PC-3 (cell line): ENCODE data around the gene ALG12. TPM values are rescaled to one million over a fixed set of nuclear protein-coding genes. Genes with fewer than 3 reads are reported as not detected.

Experiments used
- ATAC-seq: fragments of 200-7000 bp; cut with Tn5 transposase; 2 replicates; pipeline ENCODE4 v1.9.1; 2020; ENCODE audit warnings: mild to moderate bottlenecking, moderate library complexity
- BruUV-seq: library from RNA; stranded (reverse); fragments of 400-500 nt; replicated peaks from 2 replicates; lab custom pipeline; 2021; lab: Mats Ljungman, UMichigan
- CTCF ChIA-PET: fragments of 300-600 bp; sonication (Branson Sonifier 250); formaldehyde crosslinking; loops from one replicate; lab custom pipeline; 2022; ENCODE audit warnings: antibody characterized with exemption; lab: Charles Lee
- POLR2A ChIA-PET: fragments of 300-600 bp; sonication (Branson Sonifier 250); formaldehyde crosslinking; loops from one replicate; lab custom pipeline; 2022; ENCODE audit warnings: antibody characterized with exemption; ENCODE audit not compliant: unreplicated experiment; lab: Charles Lee
- DNase-seq: peaks from one replicate; pipeline ENCODE4 v3.0.0-alpha.2; 2015
- H2AFZ ChIP-seq: fragments of 300-600 bp; sonication (generic); 2 replicates; pipeline ENCODE4 v1.6.0; 2016; ENCODE audit warnings: antibody characterized with exemption, low read length
- H3F3A ChIP-seq: fragments of 300-600 bp; sonication (generic); one replicate; pipeline ENCODE4 v1.6.0; 2017; ENCODE audit warnings: antibody characterized with exemption, low read length, control low read depth, mild to moderate bottlenecking; ENCODE audit not compliant: unreplicated experiment
- H3K27ac ChIP-seq: fragments of 300-600 bp; sonication (generic); 2 replicates; pipeline ENCODE4 v1.5.1; 2016; ENCODE audit warnings: mild to moderate bottlenecking, low read length
- H3K27me3 ChIP-seq: fragments of 300-600 bp; sonication (generic); 2 replicates; pipeline ENCODE4 v1.6.1; 2016; ENCODE audit warnings: low read length, mixed read lengths
- H3K36me3 ChIP-seq: fragments of 300-600 bp; sonication (generic); 2 replicates; pipeline ENCODE4 v1.6.1; 2016; ENCODE audit warnings: low read depth, mixed run types, low read length, mixed read lengths
- H3K4me1 ChIP-seq: fragments of 300-600 bp; sonication (generic); 2 replicates; pipeline ENCODE4 v1.5.1; 2016; ENCODE audit warnings: low read length; ENCODE audit not compliant: insufficient read depth
- H3K4me2 ChIP-seq: fragments of 300-600 bp; sonication (generic); 2 replicates; pipeline ENCODE4 v1.6.0; 2016; ENCODE audit warnings: low read length
- H3K4me3 ChIP-seq: fragments of 300-600 bp; sonication (generic); 2 replicates; pipeline ENCODE4 v1.5.1; 2016; ENCODE audit warnings: mild to moderate bottlenecking, low read length, mixed read lengths
- H3K79me2 ChIP-seq: fragments of 300-600 bp; sonication (generic); 2 replicates; pipeline ENCODE4 v1.6.1; 2017; ENCODE audit warnings: low read length, mixed read lengths
- H3K9ac ChIP-seq: fragments of 300-600 bp; sonication (generic); 2 replicates; pipeline ENCODE4 v1.6.0; 2016; ENCODE audit warnings: mild to moderate bottlenecking, low read length
- H3K9me2 ChIP-seq: fragments of 300-600 bp; sonication (generic); replicated peaks from 2 replicates; pipeline ENCODE4 v1.6.1; 2016; ENCODE audit warnings: mixed run types, low read length, mixed read lengths
- H3K9me3 ChIP-seq: fragments of 300-600 bp; sonication (generic); 2 replicates; pipeline ENCODE4 v1.6.1; 2016; ENCODE audit warnings: low read length, mixed read lengths
- H4K20me1 ChIP-seq: fragments of 300-600 bp; sonication (generic); 2 replicates; pipeline ENCODE4 v1.6.1; 2016; ENCODE audit warnings: low read length, mixed read lengths
- EZH2 ChIP-seq: fragments of 300-600 bp; sonication (generic); IDR thresholded peaks from one replicate; pipeline ENCODE4 v1.6.1; 2017; ENCODE audit warnings: antibody characterized with exemption, mild to moderate bottlenecking, low read length; ENCODE audit not compliant: unreplicated experiment
- EZH2phosphoT487 ChIP-seq: fragments of 300-600 bp; sonication (generic); IDR thresholded peaks from 2 replicates; pipeline ENCODE4 v1.6.1; 2018; ENCODE audit warnings: mild to moderate bottlenecking, antibody characterized with exemption, low read length, borderline replicate concordance
- intact Hi-C: fragments of 100-400 bp; cut with micrococcal nuclease; formaldehyde crosslinking; loops from 2 replicates; pipeline ENCODE4 v1.9.0; 2023
- total RNA-seq: library from RNA; depleted of rRNA; stranded (reverse); fragments of >200 nt; gene quantifications from 2 replicates; pipeline ENCODE4 v1.2.3, GENCODE V29; 2014
- TF ChIP-seq, protein P1 (sequence below): fragments of 300-600 bp; sonication (generic); conservative IDR thresholded peaks from 2 replicates; pipeline ENCODE4 v1.5.1; 2017; ENCODE audit warnings: antibody characterized with exemption, low read depth, mild to moderate bottlenecking, low read length

ALG12 gene
- total RNA-seq, 1 experiment from 2014 or later: 12.1 TPM

DNA sequence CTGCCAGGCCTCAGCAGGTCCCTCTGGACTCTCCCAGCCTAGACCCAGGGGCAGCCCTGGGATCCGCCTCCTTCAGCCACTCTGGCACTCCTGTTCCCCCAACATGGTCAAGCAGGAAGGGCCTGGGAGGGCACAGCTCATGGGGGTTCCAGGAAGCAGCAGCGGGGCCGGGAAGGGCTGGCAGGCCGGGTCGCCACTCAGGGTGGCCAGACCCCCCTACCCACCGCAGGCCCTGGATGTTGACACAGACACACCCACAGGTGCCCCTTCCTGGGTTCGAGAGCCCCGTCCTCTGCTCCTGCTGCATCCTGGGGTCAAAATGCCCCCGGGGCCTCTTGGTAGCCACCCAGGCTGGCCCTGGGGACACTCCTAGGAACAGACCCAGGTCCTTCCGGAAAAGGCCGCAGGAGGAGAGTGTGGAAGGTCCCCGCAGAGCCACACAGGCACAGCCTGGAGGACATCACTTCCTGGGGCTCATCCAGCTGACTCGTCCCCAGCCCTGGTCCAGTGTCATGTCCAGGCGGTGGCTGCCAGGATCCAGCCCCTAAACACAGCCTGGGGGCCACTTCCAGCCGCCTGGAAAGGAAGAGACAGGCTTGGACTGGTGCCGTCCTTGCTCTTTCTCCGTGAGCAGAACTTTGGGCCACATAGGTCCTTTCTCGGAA lies 35.6 kb upstream of the ALG12 start:
- no TSS peak for BruUV-seq

DNA sequence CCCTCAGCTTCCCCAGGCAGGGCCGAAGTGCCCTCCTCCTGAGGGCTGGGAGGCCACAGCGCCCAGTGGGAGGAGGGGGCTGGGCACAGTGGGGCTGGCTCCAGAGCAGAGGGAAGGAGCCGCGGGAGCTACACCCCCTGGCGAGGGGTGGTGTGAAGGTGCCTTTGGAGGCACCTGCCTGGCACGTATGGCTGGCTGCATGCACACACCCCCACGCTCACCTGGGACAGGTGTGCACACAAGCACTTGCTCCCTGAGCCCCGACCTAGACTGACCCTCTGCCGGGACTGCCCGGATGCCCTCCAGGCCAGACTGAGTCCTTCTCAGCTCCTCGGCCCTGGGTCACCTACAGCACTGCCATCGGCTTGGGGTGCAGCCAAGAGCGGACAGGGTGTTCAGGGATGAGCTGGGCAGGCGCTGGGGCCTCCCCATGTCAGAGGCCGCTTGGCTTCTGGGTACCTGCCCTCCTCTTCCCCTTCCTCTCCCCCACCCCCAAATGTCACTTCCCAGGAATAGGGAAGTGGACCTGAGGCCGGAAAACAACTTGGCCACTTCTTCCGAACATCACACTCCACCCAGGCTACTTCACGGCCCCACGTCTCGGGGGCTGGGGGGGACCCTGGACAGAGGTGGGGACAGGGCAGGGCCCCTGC lies 34.9 kb upstream of the ALG12 start:
- intact Hi-C loops: no loop called here
- Histone ChIP-seq H3K9me3 (no peaks in the 10 kb centered on the region), H3K9me2 (no peaks in the 10 kb centered on the region), H2AFZ (no peak overlapping the region), H3K36me3 (no peaks in the 10 kb centered on the region), H3K79me2 (no peaks in the 10 kb centered on the region), H4K20me1 (no peaks in the 10 kb centered on the region), H3F3A (no peaks in the 10 kb centered on the region), H3K27me3 (no peaks in the 10 kb centered on the region), H3K4me1 (peaks cover 42% of the 10 kb centered on the region), H3K4me2 (no peak overlapping the region), H3K27ac (no peak overlapping the region), H3K4me3 (no peak overlapping the region), H3K9ac (no peak overlapping the region)
- ChIA-PET POLR2A (no interaction called here), CTCF (no interaction called here)
- no peak for ATAC-seq
- TF ChIP-seq EZH2 (no peak), EZH2phosphoT487 (no peak)
- TF ChIP-seq, protein P1, sequence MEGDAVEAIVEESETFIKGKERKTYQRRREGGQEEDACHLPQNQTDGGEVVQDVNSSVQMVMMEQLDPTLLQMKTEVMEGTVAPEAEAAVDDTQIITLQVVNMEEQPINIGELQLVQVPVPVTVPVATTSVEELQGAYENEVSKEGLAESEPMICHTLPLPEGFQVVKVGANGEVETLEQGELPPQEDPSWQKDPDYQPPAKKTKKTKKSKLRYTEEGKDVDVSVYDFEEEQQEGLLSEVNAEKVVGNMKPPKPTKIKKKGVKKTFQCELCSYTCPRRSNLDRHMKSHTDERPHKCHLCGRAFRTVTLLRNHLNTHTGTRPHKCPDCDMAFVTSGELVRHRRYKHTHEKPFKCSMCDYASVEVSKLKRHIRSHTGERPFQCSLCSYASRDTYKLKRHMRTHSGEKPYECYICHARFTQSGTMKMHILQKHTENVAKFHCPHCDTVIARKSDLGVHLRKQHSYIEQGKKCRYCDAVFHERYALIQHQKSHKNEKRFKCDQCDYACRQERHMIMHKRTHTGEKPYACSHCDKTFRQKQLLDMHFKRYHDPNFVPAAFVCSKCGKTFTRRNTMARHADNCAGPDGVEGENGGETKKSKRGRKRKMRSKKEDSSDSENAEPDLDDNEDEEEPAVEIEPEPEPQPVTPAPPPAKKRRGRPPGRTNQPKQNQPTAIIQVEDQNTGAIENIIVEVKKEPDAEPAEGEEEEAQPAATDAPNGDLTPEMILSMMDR: no peak
- DNase-seq: no peak
- BruUV-seq: no TSS peak

More for the DNA sequence above, 35.6 kb upstream of the ALG12 start:
- Histone ChIP-seq H3K27ac (no peak overlapping the region), H3K9me3 (no peaks in the 10 kb centered on the region), H4K20me1 (no peaks in the 10 kb centered on the region), H3K4me2 (no peak overlapping the region), H3F3A (no peaks in the 10 kb centered on the region), H3K4me3 (no peak overlapping the region), H3K9me2 (no peaks in the 10 kb centered on the region), H3K79me2 (no peaks in the 10 kb centered on the region), H2AFZ (no peak overlapping the region), H3K4me1 (peaks cover 37% of the 10 kb centered on the region), H3K9ac (no peak overlapping the region), H3K36me3 (no peaks in the 10 kb centered on the region), H3K27me3 (no peaks in the 10 kb centered on the region)
- intact Hi-C loops: no loop called here
- DNase-seq (no peak), ATAC-seq (no peak)
- ChIA-PET CTCF (no interaction called here), POLR2A (no interaction called here)
- TF ChIP-seq, protein P1: no peak
- TF ChIP-seq EZH2phosphoT487 (no peak), EZH2 (no peak)
